B cell (primary cell): ENCODE results near the gene UFSP2. TPM values are rescaled to one million over a fixed set of nuclear protein-coding genes. Genes with fewer than 3 reads are reported as not detected.

ENCODE experiments used
- ATAC-seq: fragments of 200-7000 bp; cut with Tn5 transposase; one replicate; pipeline ENCODE4 v1.10.0; 2021; ENCODE audit warnings: low read depth, mild to moderate bottlenecking, moderate number of reproducible peaks, moderate library complexity
- CTCF ChIA-PET: fragments of 350-600 bp; sonication (Branson Sonifier 250); formaldehyde crosslinking; loops from one replicate; lab custom pipeline; 2021; ENCODE audit warnings: antibody characterized with exemption, inconsistent platforms; lab: Charles Lee
- POLR2A ChIA-PET: fragments of 350-600 bp; sonication (Branson Sonifier 250); formaldehyde crosslinking; loops from one replicate; lab custom pipeline; 2021; ENCODE audit warnings: antibody characterized with exemption; lab: Charles Lee
- DNase-seq: peaks from one replicate; pipeline ENCODE4 v3.0.0; 2013
- H2AFZ ChIP-seq: 2 replicates; pipeline ENCODE4 v1.6.1; 2012; ENCODE audit warnings: mild to moderate bottlenecking, low read depth, low read length; ENCODE audit not compliant: insufficient read depth, poor library complexity, severe bottlenecking
- H3K27ac ChIP-seq, 2 donors: 1 replicate in 1 of 2; 2 replicates in 1 of 2; pipeline ENCODE4 v1.5.1; 2012 to 2013; ENCODE audit warnings: low read length in 2 of 2, mild to moderate bottlenecking in 2 of 2, moderate library complexity in 1 of 2
- H3K27me3 ChIP-seq, 4 experiments: fragments of 200-600 bp in 1 of 4; sonication (generic) in 1 of 4; replicated peaks in 1 of 4; 1 replicate in 2 of 4; 2 replicates in 2 of 4; pipeline versions ENCODE4 v1.6.1 to v1.7.0; 2013 to 2016; ENCODE audit warnings: low read length in 3 of 4, mild to moderate bottlenecking in 2 of 4, mixed read lengths in 1 of 4, moderate library complexity in 1 of 4; ENCODE audit not compliant: insufficient read depth in 4 of 4, control insufficient read depth in 3 of 4; ENCODE audit errors: control extremely low read depth in 1 of 4
- H3K36me3 ChIP-seq, 2 experiments: replicated peaks in 1 of 2; 1 replicate in 1 of 2; 2 replicates in 1 of 2; pipeline versions ENCODE4 v1.6.1 to v1.7.1; 2013; ENCODE audit warnings: low read length in 1 of 2; ENCODE audit not compliant: insufficient read depth in 2 of 2, control insufficient read depth in 1 of 2; ENCODE audit errors: control extremely low read depth in 1 of 2, extremely low read depth in 1 of 2
- H3K4me1 ChIP-seq, 2 donors: fragments of 200-600 bp in 1 of 2; sonication (generic) in 1 of 2; 1 replicate in 1 of 2; 2 replicates in 1 of 2; pipeline versions ENCODE4 v1.5.1 to v1.6.1; 2013 to 2017; ENCODE audit warnings: low read length in 2 of 2; ENCODE audit not compliant: control insufficient read depth in 2 of 2, insufficient read depth in 2 of 2
- H3K4me2 ChIP-seq: replicated peaks from 2 replicates; pipeline ENCODE3; 2012; ENCODE audit warnings: mild to moderate bottlenecking, low read depth, low read length; ENCODE audit not compliant: poor library complexity, severe bottlenecking
- H3K4me3 ChIP-seq, 5 experiments: fragments of 200-600 bp in 1 of 5; sonication (generic) in 1 of 5; 1 replicate in 3 of 5; 2 replicates in 2 of 5; pipeline versions ENCODE4 v1.5.1 to v1.7.0; 2011 to 2016; ENCODE audit warnings: low read length in 4 of 5, mild to moderate bottlenecking in 4 of 5, low read depth in 2 of 5, control low read depth in 1 of 5, moderate library complexity in 1 of 5; ENCODE audit not compliant: insufficient read depth in 1 of 5; ENCODE audit errors: control extremely low read depth in 1 of 5, extremely low read depth in 1 of 5
- H3K79me2 ChIP-seq: fragments of 200-600 bp; sonication (generic); one replicate; pipeline ENCODE4 v1.6.0; 2016; ENCODE audit warnings: low read length; ENCODE audit not compliant: control insufficient read depth, insufficient read depth
- H3K9ac ChIP-seq: fragments of 200-600 bp; sonication (generic); 2 replicates; pipeline ENCODE4 v1.6.1; 2017; ENCODE audit warnings: mild to moderate bottlenecking, low read length, moderate library complexity
- H3K9me3 ChIP-seq, 3 donors: one replicate each; pipeline versions ENCODE4 v1.6.1 to v1.7.1; 2013; ENCODE audit warnings: low read length in 2 of 3; ENCODE audit not compliant: control insufficient read depth in 2 of 3, insufficient read depth in 1 of 3; ENCODE audit errors: control extremely low read depth in 1 of 3
- H4K20me1 ChIP-seq: 2 replicates; pipeline ENCODE4 v1.6.0; 2012; ENCODE audit warnings: mild to moderate bottlenecking, low read length; ENCODE audit not compliant: insufficient read depth, control insufficient read depth, poor library complexity, severe bottlenecking
- H3K27ac Mint-ChIP-seq: one replicate; pipeline ENCODE4 v1.8.0; 2021; ENCODE audit warnings: mixed read lengths
- H3K27me3 Mint-ChIP-seq: one replicate; pipeline ENCODE4 v1.8.0; 2021; ENCODE audit warnings: mixed read lengths
- H3K4me1 Mint-ChIP-seq: one replicate; pipeline ENCODE4 v1.8.0; 2021; ENCODE audit warnings: mixed read lengths
- H3K4me3 Mint-ChIP-seq: one replicate; pipeline ENCODE4 v1.8.0; 2021; ENCODE audit warnings: mixed read lengths
- H3K9me3 Mint-ChIP-seq: one replicate; pipeline ENCODE4 v1.8.0; 2022; ENCODE audit warnings: mixed read lengths; ENCODE audit not compliant: insufficient read depth
- EZH2 ChIP-seq: IDR thresholded peaks from 2 replicates; pipeline ENCODE4 v1.6.1; 2012; ENCODE audit warnings: borderline replicate concordance, low read depth, mild to moderate bottlenecking, moderate library complexity, low read length; ENCODE audit not compliant: insufficient read depth, poor library complexity, severe bottlenecking
- WGBS: methylation state at CpG from one replicate; pipeline ENCODE4 v1.1.5; 2013; ENCODE audit warnings: missing lambda C conversion rate; ENCODE audit not compliant: insufficient coverage; 5-methylcytosine and 5-hydroxymethylcytosine counted together
- intact Hi-C: fragments of 100-400 bp; cut with micrococcal nuclease; formaldehyde crosslinking; loops from one replicate; pipeline ENCODE4 v1.10.0; 2022
- polyA minus RNA-seq: library from RNA; depleted of rRNA, polyadenylated mRNA; stranded (reverse); fragments of >200 nt; gene quantifications from 2 replicates; pipeline ENCODE4 v1.2.3, GENCODE V29; 2012
- polyA plus RNA-seq: library from polyadenylated mRNA; depleted of rRNA; stranded (reverse); fragments of >200 nt; gene quantifications from 2 replicates; pipeline ENCODE4 v1.2.3, GENCODE V29; 2012
- total RNA-seq, 2 donors: library from RNA; stranded (reverse); fragments of 120-200 nt in 1 of 2; gene quantifications; 1 replicate in 1 of 2; 2 replicates in 1 of 2; pipeline versions ENCODE4 v1.2.3 to v1.2.4, GENCODE V29; 2013 to 2022
- TF ChIP-seq, protein P1 (sequence below): fragments of 200-600 bp; IDR thresholded peaks from one replicate; pipeline ENCODE4 v1.8.0; 2022; ENCODE audit warnings: antibody characterized with exemption, mild to moderate bottlenecking

UFSP2 gene
- 20.6 and 24.4 TPM in 2 replicates for total RNA-seq
- total RNA-seq (2013), result 27.1 TPM
- polyA plus RNA-seq, result 9.5 and 12.2 TPM in 2 replicates
- 9.0 and 14.1 TPM in 2 replicates for polyA minus RNA-seq

DNA sequence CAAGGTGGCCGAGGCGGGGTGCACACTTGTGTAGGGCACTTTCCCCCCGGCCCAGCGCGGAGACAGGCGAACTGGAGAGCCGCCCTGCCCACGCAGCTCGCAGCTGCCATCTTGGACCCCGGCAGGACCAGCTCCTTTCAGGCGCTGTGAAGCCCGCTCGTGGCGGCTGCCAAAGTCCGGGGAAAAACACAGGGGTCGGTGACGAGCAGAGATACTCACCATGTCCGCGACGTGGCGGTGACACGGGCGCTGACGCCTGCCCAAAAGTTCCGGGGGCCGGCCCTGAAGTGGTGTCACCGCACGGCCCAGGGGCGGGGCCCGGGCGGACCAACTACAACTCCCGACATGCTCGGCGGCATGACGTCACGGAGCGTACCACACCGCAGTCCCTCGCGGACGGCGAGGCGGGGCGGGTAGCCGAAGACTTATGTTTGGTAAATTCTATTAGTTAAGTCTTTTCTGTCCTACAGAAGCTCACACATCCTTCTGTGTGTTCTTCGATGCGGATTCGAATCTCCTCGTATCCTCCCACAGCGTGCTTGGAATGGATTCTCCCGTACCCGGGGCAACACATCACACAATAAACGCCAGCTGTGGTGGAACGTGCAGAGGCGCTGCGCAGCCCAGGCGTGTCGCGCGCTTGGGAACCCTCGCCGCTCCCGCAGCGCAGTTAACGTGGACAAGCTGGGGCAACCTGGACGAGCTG is at the start of gene UFSP2:
Gene UFSP2, minus strand, starts transcription at position 318 of the 706 bp plus-strand sequence. Its CDS starts 96 bp downstream, at position 222.
- H4K20me1 ChIP-seq, result no peaks in the 10 kb centered on the region
- Mint-ChIP-seq H3K27ac (peak within 1 kb of the TSS; percentile 99), H3K4me1 (peaks cover 15% of the 10 kb centered on the region), H3K4me3 (peak within 1 kb of the TSS; percentile 86), H3K9me3 (no peaks in the 10 kb centered on the region), H3K27me3 (peaks cover 4% of the 10 kb centered on the region)
- H3K4me3 ChIP-seq, result peak within 1 kb of the TSS; percentile 78 to 99 (median 88)
- under 1% methylated on average over 63 of the region's 66 CpGs for WGBS
- H3K27ac ChIP-seq, result peak within 1 kb of the TSS; percentile 98 to 100
- intact Hi-C loops, result loop anchor here (1.0 to 10.0 kb wide), 6 partner anchors 29 to 1921 kb away; partner anchors contain the start of genes ANKRD37, CCDC110, ING2 and SLC25A4
- peak within 1 kb of the TSS; percentile 89 for H3K9ac ChIP-seq
- no peaks in the 10 kb centered on the region for H3K27me3 ChIP-seq
- peak; percentile 88 for ATAC-seq
- peaks cover 35% of the 10 kb centered on the region for H3K79me2 ChIP-seq
- peak; percentile 98 for DNase-seq
- ChIA-PET POLR2A (interaction anchor here (0.5 to 2.8 kb wide), 9 partner anchors 20 to 1766 kb away, joined by 3 to 19 read pairs (median 4); partner anchors contain the start of genes ANKRD37, CCDC110, LRP2BP and SNX25), CTCF (interaction anchor here (0.7 to 4.3 kb wide), 11 partner anchors 15 to 620 kb away, joined by 3 to 31 read pairs (median 4); partner anchors contain the start of genes ANKRD37, LRP2BP, SLC25A4 and SNX25)
- TF ChIP-seq, protein P1, sequence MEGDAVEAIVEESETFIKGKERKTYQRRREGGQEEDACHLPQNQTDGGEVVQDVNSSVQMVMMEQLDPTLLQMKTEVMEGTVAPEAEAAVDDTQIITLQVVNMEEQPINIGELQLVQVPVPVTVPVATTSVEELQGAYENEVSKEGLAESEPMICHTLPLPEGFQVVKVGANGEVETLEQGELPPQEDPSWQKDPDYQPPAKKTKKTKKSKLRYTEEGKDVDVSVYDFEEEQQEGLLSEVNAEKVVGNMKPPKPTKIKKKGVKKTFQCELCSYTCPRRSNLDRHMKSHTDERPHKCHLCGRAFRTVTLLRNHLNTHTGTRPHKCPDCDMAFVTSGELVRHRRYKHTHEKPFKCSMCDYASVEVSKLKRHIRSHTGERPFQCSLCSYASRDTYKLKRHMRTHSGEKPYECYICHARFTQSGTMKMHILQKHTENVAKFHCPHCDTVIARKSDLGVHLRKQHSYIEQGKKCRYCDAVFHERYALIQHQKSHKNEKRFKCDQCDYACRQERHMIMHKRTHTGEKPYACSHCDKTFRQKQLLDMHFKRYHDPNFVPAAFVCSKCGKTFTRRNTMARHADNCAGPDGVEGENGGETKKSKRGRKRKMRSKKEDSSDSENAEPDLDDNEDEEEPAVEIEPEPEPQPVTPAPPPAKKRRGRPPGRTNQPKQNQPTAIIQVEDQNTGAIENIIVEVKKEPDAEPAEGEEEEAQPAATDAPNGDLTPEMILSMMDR, result no peak
- no peak for TF ChIP-seq EZH2
- no peaks in the 10 kb centered on the region for H3K9me3 ChIP-seq
- H3K36me3 ChIP-seq, result peaks cover 2 to 12% of the 10 kb centered on the region in 2 experiments
- peaks cover 13% of the 10 kb centered on the region in 2 donors for H3K4me1 ChIP-seq
- peak within 1 kb of the TSS; percentile 81 for H3K4me2 ChIP-seq
- peak within 1 kb of the TSS; percentile 83 for H2AFZ ChIP-seq

DNA sequence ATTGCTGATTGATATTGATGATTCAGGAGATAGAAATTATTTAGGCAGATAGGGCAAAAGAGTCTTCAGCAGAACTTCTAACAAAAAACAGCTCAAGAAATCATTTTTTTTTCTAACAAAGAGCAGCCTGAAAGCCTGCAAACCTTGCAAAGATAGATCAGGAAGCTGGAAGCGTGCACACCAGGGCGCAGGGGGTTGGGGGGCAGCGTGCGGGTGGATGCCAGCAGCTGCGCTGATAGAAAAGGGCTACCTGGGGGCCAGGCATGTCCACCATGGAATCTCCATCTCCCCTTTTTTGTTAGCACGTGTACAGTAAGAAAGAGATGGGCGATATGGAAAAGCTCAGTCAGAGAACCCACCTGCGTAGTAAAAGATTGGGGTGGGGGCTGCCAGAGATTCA is 47.5 kb upstream of the UFSP2 start:
- CTCF ChIA-PET, result interaction anchor here (0.8 to 3.6 kb wide), 6 partner anchors 15 to 146 kb away, joined by 3 to 36 read pairs (median 4); partner anchors contain the start of genes LRP2BP and UFSP2
- POLR2A ChIA-PET, result interaction anchor here (0.6 to 0.7 kb wide), 3 partner anchors 41 to 114 kb away, joined by 3 to 6 read pairs (median 4); no protein-coding TSS in a partner anchor

More for the DNA sequence above, 47.5 kb upstream of the UFSP2 start:
- no peak overlapping the region for H3K9ac ChIP-seq
- H3K27me3 Mint-ChIP-seq, result peaks cover 13% of the 10 kb centered on the region
- WGBS, result 86% methylated on average over 6 of the region's 8 CpGs
- ATAC-seq (no peak), DNase-seq (no peak)
- no peak overlapping the region for H2AFZ ChIP-seq
- H3K79me2 ChIP-seq, result no peaks in the 10 kb centered on the region
- H3K4me1 Mint-ChIP-seq, result peaks cover 17% of the 10 kb centered on the region
- intact Hi-C loops, result no loop called here
- peaks cover 11 to 17% of the 10 kb centered on the region in 2 donors for H3K4me1 ChIP-seq
- peaks cover 0 to 8% (median 4%) of the 10 kb centered on the region in 4 experiments for H3K27me3 ChIP-seq
- no peaks in the 10 kb centered on the region for H3K36me3 ChIP-seq
- H4K20me1 ChIP-seq, result no peaks in the 10 kb centered on the region
- H3K27ac ChIP-seq, result no peak overlapping the region
- H3K4me3 Mint-ChIP-seq, result no peak overlapping the region
- no peak overlapping the region for H3K4me3 ChIP-seq
- no peaks in the 10 kb centered on the region for H3K9me3 ChIP-seq
- no peak overlapping the region for H3K4me2 ChIP-seq
- no peaks in the 10 kb centered on the region for H3K9me3 Mint-ChIP-seq
- no peak for TF ChIP-seq EZH2
- TF ChIP-seq, protein P1, result no peak
- H3K27ac Mint-ChIP-seq, result no peak overlapping the region
